T-helper 17 cell (primary cell): ENCODE results near the gene NELL1. TPM values are rescaled to one million over a fixed set of nuclear protein-coding genes. Genes with fewer than 3 reads are reported as not detected.

Source experiments
- ATAC-seq: fragments of 150-1000 bp; cut with Tn5 transposase; 2 replicates; pipeline ENCODE4 v1.10.0; 2021; ENCODE audit warnings: mild to moderate bottlenecking, moderate library complexity
- DNase-seq, 3 donors: peaks; one replicate each; pipeline versions ENCODE4 v3.0.0 to v3.0.0-alpha.2; 2020 to 2021
- H3K9me3 ChIP-seq: one replicate; pipeline ENCODE4 v1.7.0; 2013; ENCODE audit warnings: low read length, mild to moderate bottlenecking; ENCODE audit not compliant: control insufficient read depth, poor library complexity, severe bottlenecking
- H3K27ac Mint-ChIP-seq: one replicate; pipeline ENCODE4 v1.8.0; 2022; ENCODE audit warnings: mild to moderate bottlenecking, moderate library complexity, mixed read lengths
- H3K27me3 Mint-ChIP-seq: one replicate; pipeline ENCODE4 v1.8.0; 2022; ENCODE audit warnings: mixed read lengths
- H3K36me3 Mint-ChIP-seq: one replicate; pipeline ENCODE4 v1.8.0; 2022; ENCODE audit warnings: low read depth, mixed read lengths
- H3K4me1 Mint-ChIP-seq: one replicate; pipeline ENCODE4 v1.8.0; 2022; ENCODE audit warnings: mild to moderate bottlenecking, mixed read lengths
- H3K4me3 Mint-ChIP-seq: one replicate; pipeline ENCODE4 v1.8.0; 2022; ENCODE audit warnings: mild to moderate bottlenecking, moderate library complexity, mixed read lengths
- total RNA-seq, 4 donors: library from RNA in 2 of 4; stranded (reverse) in 2 of 4; gene quantifications; one replicate each; pipeline ENCODE4 v1.2.3 and lab custom pipeline; 2022 to 2026

The NELL1 gene
- total RNA-seq, 2 donors from 2014 or later = not detected

DNA sequence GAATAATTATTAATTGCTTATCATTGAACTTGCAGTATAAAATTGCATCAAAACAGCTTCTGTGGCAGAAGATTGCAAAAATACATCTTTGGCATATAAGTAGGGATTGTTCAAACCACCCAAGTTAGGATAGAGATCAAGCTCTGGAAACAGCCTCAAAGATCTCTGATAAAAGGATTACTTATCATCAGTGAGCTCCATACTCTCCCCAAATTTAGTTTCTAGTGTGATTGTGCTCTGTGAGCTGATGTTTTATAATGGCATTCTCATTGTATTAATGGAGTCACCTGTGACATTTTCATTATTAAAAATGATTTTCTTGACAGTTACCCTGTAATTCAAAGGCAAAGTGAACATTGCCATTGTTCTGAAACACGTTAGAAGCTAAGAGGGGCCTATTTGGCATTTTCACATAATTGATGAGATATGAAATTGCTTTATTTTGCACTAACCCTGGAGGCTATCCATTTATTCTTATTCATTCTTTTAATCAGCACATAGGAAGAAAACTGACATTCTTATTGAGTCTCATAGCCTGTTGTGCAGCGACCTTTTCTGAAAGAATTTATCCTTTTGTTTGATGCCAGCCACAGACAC is 897.2 kb downstream of the NELL1 start:
- H3K9me3 ChIP-seq = peaks cover 3% of the 10 kb centered on the region
- no peaks in the 10 kb centered on the region for H3K27me3 Mint-ChIP-seq
- ATAC-seq = no peak
- no peak for DNase-seq
- H3K4me1 Mint-ChIP-seq = no peaks in the 10 kb centered on the region
- H3K4me3 Mint-ChIP-seq = no peak overlapping the region
- H3K27ac Mint-ChIP-seq = no peak overlapping the region
- no peaks in the 10 kb centered on the region for H3K36me3 Mint-ChIP-seq

DNA sequence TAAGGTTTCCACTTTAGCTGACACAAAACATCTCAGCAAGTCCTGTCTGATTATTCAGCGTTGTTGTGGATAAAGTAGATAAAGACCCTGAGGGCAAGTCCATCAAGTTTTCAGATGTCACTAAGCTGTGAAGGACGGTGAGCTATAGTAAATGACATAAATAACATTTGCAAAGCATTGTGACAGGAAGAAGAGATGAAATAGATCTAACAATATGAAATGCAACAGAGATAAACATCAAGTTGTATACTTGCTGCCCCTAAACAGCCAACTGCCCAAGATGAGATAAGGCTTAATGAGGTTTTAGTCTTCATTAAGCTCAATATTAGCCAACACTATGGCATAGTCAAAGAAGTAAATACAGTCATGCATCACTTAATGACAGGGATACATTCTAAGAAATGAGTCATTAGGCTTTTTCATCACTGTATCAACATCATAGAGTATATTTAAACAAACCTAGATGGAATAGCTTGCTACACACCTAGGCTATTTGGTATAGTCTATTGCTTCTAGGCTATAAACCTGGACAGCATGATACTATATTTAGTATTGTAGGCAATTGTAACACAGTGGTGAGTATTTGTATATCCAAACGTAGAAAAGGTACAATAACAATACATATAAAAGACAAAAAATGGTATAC is 898.4 kb downstream of the NELL1 start:
- Mint-ChIP-seq H3K27ac (no peak overlapping the region), H3K4me1 (no peaks in the 10 kb centered on the region), H3K36me3 (no peaks in the 10 kb centered on the region), H3K27me3 (no peaks in the 10 kb centered on the region), H3K4me3 (no peak overlapping the region)
- H3K9me3 ChIP-seq = peaks cover 3% of the 10 kb centered on the region
- DNase-seq = no peak
- ATAC-seq = no peak

DNA sequence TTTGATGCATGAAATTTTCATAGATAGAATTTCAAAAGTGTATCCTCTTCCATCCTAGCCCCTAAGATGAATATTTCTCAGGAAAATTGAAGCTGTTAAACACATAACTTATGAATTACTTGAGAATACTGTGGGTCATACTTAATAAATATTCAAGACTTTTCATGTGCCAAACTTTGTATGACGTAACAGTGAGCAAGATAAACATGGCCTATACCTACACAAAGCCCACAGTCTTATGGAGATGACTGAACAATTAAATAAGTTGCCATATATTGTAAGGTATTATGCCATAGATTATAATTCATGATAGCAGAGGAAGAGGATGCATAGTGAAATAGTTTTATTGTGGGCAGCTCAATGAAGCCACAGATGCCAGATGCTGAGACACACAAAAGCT is 902.8 kb downstream of the NELL1 start:
- no peaks in the 10 kb centered on the region for H3K4me1 Mint-ChIP-seq

DNA sequence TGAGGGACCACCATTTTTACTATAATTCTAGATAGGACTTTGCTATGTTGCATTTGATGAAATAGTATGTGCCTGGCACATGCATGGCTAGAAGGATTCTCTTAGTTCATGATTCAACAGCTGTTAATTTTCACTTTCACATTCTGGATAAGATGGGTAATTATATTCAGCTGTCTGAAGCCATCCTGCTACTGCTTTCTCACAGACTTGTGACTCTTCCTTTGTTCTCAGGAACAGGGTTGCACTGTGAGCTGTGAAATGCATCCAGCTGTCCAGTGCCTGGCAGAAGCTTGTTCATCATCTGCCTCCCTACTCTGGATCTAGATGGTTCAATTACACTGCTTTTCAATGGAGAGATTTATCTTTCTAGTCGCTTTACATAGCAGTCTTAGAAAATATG is 913.4 kb downstream of the NELL1 start:
- Mint-ChIP-seq H3K36me3 (no peaks in the 10 kb centered on the region), H3K27ac (no peak overlapping the region), H3K27me3 (no peaks in the 10 kb centered on the region), H3K4me1 (no peaks in the 10 kb centered on the region), H3K4me3 (no peak overlapping the region)
- ATAC-seq (no peak), DNase-seq (no peak)
- H3K9me3 ChIP-seq = no peaks in the 10 kb centered on the region

More for the DNA sequence above, 902.8 kb downstream of the NELL1 start:
- peaks cover 3% of the 10 kb centered on the region for H3K9me3 ChIP-seq
- no peaks in the 10 kb centered on the region for H3K27me3 Mint-ChIP-seq
- ATAC-seq (no peak), DNase-seq (no peak)
- H3K36me3 Mint-ChIP-seq = no peaks in the 10 kb centered on the region
- H3K27ac Mint-ChIP-seq = no peak overlapping the region
- no peak overlapping the region for H3K4me3 Mint-ChIP-seq

DNA sequence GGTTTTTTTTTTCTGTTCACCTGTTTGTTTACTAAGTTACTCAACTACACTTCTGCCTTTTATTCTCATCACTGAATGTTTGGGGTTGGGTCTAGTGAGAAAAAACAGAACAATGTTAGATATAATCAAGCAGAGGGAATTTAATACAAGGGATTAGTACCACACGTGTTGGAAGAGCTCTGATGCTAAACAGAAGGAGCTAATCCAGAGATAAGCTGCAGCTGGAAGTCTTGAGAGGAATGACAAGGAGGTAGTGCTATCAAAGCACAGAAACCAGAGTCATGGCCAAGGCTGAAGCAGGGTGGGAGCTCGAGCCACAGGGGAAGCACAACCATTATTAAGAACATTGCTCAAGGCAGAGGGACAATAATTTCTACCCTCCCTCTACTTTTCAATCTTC is 919.4 kb downstream of the NELL1 start:
- ATAC-seq (no peak), DNase-seq (no peak)
- Mint-ChIP-seq H3K4me3 (no peak overlapping the region), H3K36me3 (no peaks in the 10 kb centered on the region), H3K4me1 (no peaks in the 10 kb centered on the region), H3K27me3 (no peaks in the 10 kb centered on the region), H3K27ac (no peak overlapping the region)
- no peaks in the 10 kb centered on the region for H3K9me3 ChIP-seq

DNA sequence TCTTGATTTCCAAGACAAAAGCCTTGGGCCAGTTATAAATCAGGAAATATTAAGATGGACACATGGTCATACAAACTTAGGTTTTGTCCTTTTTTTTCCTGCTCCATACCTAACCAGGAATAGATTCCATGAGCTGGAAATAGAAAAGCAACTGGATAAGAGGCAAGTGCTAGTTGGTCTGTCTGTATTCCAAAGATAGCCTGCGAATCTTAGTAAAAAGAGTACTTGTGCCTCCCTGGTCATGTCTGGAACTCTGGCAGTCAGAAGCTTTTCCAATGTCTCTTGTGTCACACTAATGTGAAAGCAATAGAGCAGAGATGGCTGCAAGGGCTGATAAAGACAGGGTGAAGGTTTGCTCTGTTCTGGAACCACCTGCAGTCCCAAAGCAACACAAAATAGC is 933.3 kb downstream of the NELL1 start:
- ATAC-seq (no peak), DNase-seq (no peak)
- no peaks in the 10 kb centered on the region for H3K36me3 Mint-ChIP-seq
- H3K27me3 Mint-ChIP-seq = no peaks in the 10 kb centered on the region
- H3K4me1 Mint-ChIP-seq = no peaks in the 10 kb centered on the region
- no peak overlapping the region for H3K4me3 Mint-ChIP-seq
- H3K27ac Mint-ChIP-seq = no peak overlapping the region
- no peaks in the 10 kb centered on the region for H3K9me3 ChIP-seq

DNA sequence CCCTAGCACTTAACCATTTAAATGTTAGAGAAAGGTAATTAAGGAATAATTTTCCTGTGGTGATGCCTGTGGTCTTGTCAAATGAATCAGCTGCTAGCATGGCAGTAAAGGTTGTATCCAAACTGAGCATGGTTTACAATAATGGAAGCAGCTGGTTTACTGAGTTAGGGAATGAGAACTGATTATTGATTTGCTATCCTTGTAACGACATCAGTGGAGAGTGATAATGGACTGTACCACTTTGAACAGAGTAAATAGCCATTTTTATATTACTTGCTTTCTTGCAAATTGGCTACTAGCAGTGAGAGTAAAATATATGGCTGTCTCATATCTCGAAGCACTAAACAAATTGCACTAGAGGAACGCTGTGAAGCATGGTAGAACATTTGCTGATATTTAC is 934.5 kb downstream of the NELL1 start:
- Mint-ChIP-seq H3K27me3 (no peaks in the 10 kb centered on the region), H3K4me1 (no peaks in the 10 kb centered on the region), H3K36me3 (no peaks in the 10 kb centered on the region), H3K27ac (no peak overlapping the region), H3K4me3 (no peak overlapping the region)
- ATAC-seq (no peak), DNase-seq (no peak)
- H3K9me3 ChIP-seq = no peaks in the 10 kb centered on the region

DNA sequence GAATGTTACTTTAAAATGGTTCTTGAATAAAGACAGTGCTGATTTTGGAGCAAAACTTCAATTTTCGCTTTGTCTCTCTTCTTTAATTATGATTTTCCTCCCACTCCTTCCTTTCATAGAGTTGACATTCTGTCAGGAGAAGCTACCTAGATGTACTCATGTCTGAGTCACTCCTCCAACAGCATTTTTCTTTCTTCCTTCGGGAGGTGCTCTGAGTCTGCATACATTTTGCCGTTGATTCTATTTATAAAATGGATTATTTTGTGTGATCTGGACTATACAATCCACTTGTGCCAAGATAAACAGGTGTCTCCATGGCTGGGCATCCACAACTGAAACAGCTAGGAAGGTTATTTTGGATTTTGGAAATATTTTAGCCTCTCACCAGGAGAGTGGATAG is 935.2 kb downstream of the NELL1 start:
- no peaks in the 10 kb centered on the region for H3K36me3 Mint-ChIP-seq
- H3K27me3 Mint-ChIP-seq = no peaks in the 10 kb centered on the region
- H3K4me1 Mint-ChIP-seq = no peaks in the 10 kb centered on the region
- no peak for ATAC-seq
- H3K4me3 Mint-ChIP-seq = no peak overlapping the region
- H3K9me3 ChIP-seq = no peaks in the 10 kb centered on the region
- no peak for DNase-seq
- no peak overlapping the region for H3K27ac Mint-ChIP-seq

DNA sequence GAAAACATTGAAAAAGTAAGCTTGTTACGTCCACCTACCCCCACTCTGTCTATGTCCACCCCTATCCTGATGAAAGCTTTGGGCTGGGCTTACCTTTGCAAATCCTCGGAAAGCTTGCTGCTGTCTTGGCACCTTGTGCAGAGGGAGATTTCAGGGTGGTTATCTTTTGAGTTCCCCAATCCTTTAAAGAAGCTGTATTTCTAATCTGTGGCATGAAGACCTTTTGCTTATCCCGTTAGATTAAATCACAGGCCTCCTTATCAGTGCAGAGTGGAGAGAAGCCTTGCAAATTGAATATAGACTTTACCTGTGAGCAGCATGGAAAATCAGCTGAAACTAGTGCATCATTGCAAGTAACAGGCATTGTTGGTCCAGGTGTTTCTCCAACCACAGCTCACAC is 942.9 kb downstream of the NELL1 start:
- no peak for DNase-seq
- Mint-ChIP-seq H3K4me3 (no peak overlapping the region), H3K36me3 (no peaks in the 10 kb centered on the region), H3K27ac (no peak overlapping the region), H3K4me1 (no peaks in the 10 kb centered on the region), H3K27me3 (no peaks in the 10 kb centered on the region)
- no peaks in the 10 kb centered on the region for H3K9me3 ChIP-seq
- ATAC-seq = no peak

DNA sequence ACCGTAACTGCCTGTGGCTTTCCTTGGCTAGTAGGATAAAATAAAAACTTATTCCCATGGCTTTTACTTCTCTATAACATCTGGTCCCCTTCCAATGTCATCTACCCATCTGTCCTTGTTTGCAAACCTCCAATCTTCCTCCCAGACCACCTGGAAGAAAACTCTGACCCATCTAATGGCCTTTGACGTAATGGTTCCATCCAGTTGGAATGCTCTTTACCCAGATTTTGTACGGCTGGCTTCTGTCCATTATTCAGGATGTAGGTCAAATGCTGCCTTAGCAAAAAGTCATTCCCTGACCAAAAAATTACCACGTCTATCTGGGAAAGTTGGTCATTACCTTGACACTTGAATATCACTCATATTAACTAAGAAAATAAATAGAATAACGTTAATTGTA is 945.6 kb downstream of the NELL1 start:
- no peak for ATAC-seq
- no peak for DNase-seq
- no peaks in the 10 kb centered on the region for H3K36me3 Mint-ChIP-seq
- no peaks in the 10 kb centered on the region for H3K9me3 ChIP-seq
- H3K27me3 Mint-ChIP-seq = no peaks in the 10 kb centered on the region
- H3K4me1 Mint-ChIP-seq = no peaks in the 10 kb centered on the region
- no peak overlapping the region for H3K27ac Mint-ChIP-seq
- no peak overlapping the region for H3K4me3 Mint-ChIP-seq

DNA sequence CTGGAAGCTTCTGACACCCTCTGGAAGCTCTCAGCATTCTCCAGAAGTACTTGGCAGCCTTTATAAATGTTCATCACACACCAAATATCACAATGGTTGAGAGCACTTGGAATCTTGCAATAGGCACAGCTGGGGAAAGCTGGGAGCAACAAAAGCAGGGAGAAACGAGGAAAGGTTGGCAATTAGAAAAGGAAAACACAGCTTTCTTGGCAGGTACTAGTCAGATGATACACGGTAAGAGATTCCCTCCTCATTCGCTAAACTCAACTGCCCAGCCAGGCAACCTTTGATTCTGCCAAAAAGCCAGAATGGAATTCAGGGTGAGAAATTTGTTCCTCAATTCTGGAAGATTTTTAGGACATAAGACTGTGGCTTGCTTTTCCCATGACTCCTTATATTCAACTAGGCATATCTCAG is 946.6 kb downstream of the NELL1 start:
- no peaks in the 10 kb centered on the region for H3K9me3 ChIP-seq
- Mint-ChIP-seq H3K36me3 (no peaks in the 10 kb centered on the region), H3K27me3 (no peaks in the 10 kb centered on the region), H3K27ac (no peak overlapping the region), H3K4me3 (no peak overlapping the region), H3K4me1 (no peaks in the 10 kb centered on the region)
- ATAC-seq = no peak
- DNase-seq = no peak

DNA sequence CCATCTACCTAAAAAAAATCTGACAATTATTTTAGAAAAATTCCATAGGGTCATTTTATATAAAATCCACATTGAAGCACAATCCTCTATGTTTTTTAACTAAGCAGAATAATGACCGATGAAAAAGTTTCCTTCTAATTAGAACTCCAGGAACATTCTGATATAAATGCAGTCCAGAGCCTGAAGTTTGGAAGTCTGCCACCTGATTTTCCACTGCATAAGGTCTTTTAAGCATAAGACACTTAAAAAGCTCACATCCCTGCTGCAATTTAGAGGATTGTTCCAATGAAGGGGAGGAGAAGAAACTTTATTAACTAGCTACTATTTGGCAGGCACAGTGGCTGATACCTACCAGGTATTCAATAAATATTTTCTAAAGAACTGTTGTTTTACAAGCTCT is 953.2 kb downstream of the NELL1 start:
- no peak overlapping the region for H3K27ac Mint-ChIP-seq
- H3K4me3 Mint-ChIP-seq = no peak overlapping the region
- H3K36me3 Mint-ChIP-seq = no peaks in the 10 kb centered on the region
- DNase-seq = no peak
- H3K4me1 Mint-ChIP-seq = no peaks in the 10 kb centered on the region
- no peaks in the 10 kb centered on the region for H3K9me3 ChIP-seq
- H3K27me3 Mint-ChIP-seq = no peaks in the 10 kb centered on the region
- ATAC-seq = no peak

DNA sequence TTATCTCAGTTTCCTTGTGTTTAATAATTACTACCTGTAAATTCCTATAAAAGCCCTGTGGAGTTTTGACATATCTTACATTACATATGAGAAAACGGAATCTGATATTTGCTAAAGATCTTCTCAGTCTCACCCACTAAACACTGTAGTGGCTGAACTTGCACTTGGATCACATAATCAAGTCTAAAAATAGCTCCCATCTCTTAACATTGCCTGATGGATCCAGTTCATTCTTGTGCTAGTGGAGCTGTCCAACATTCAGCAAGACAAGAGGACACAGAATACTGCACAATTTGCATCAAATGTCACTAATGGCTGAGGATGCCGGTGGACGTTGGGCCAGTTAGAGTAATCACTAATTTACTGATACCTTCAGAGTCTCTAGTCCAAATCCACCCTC is 953.6 kb downstream of the NELL1 start:
- no peaks in the 10 kb centered on the region for H3K9me3 ChIP-seq
- no peaks in the 10 kb centered on the region for H3K4me1 Mint-ChIP-seq
- no peak for DNase-seq
- H3K27ac Mint-ChIP-seq = no peak overlapping the region
- no peak for ATAC-seq
- no peaks in the 10 kb centered on the region for H3K36me3 Mint-ChIP-seq
- no peak overlapping the region for H3K4me3 Mint-ChIP-seq
- no peaks in the 10 kb centered on the region for H3K27me3 Mint-ChIP-seq
